ENCODE data around the gene SLC5A6.

DNA sequence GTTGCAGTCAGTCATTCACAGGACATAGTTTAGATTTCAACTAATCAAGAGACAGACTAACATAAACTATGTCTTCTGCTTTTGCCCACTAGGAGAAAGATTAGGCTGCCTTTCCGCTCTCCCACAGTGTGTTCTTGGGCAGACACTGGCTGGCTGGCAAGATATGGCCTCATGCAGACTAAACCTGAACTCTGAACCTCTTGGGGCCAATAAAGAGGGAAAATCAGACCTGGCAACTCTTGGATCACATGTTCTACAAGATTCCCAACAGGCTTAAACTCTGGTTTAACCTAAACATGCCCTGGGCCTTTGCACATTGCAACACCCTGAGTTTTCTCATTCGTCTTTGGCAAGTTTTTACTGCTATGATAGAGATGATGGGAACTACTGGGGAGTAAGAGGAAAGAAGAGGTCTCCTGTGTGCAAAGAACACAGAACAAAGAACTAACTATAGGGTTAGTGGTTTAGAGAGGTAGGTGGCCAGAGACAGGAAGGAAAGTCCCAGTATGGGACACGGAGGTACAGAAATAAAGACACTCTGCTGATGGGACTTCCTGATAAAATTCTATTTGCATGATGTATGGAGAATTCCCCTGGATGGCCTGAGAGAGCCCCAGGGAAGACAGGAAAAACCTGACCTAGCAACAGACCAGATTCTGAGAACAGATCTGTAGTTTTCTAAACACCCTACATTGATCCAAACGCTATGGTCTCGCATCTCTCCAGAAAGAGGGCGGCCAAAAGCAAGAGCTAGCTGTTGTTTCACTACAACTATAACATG, 2.3 kb downstream of the SLC5A6 start:
- TF ChIP-seq, protein P1, sequence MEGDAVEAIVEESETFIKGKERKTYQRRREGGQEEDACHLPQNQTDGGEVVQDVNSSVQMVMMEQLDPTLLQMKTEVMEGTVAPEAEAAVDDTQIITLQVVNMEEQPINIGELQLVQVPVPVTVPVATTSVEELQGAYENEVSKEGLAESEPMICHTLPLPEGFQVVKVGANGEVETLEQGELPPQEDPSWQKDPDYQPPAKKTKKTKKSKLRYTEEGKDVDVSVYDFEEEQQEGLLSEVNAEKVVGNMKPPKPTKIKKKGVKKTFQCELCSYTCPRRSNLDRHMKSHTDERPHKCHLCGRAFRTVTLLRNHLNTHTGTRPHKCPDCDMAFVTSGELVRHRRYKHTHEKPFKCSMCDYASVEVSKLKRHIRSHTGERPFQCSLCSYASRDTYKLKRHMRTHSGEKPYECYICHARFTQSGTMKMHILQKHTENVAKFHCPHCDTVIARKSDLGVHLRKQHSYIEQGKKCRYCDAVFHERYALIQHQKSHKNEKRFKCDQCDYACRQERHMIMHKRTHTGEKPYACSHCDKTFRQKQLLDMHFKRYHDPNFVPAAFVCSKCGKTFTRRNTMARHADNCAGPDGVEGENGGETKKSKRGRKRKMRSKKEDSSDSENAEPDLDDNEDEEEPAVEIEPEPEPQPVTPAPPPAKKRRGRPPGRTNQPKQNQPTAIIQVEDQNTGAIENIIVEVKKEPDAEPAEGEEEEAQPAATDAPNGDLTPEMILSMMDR (IDR thresholded peaks at IDR 0.05; ENCODE audit: low read length): no peak
- TF ChIP-seq EZH2 (IDR thresholded peaks at IDR 0.05; ENCODE audit: borderline replicate concordance, low read length): no peak
